Upper lobe of left lung (tissue), 6 donors: ENCODE data around the gene GPATCH11. TPM values are rescaled to one million over a fixed set of nuclear protein-coding genes. Genes with fewer than 3 reads are reported as not detected.

Experiments used
- ATAC-seq, 2 donors: fragments of 200-7000 bp; cut with Tn5 transposase; one replicate each; pipeline ENCODE4 v1.9.1; 2022; ENCODE audit warnings: mild to moderate bottlenecking in 2 of 2, moderate library complexity in 2 of 2; ENCODE audit not compliant: low FRiP score in 2 of 2
- DNase-seq, 2 donors: peaks; one replicate each; pipeline ENCODE4 v3.0.0-alpha.2; 2019 to 2020
- H3K27ac ChIP-seq, 4 donors: fragments of 200-600 bp; sonication (generic); one replicate each; pipeline ENCODE4 v1.5.1; 2016 to 2019
- H3K27me3 ChIP-seq, 4 donors: fragments of 200-600 bp; sonication (generic); one replicate each; pipeline ENCODE4 v1.5.1; 2017 to 2019
- H3K36me3 ChIP-seq, 4 donors: fragments of 200-600 bp; sonication (generic); one replicate each; pipeline ENCODE4 v1.5.1; 2016 to 2019
- H3K4me1 ChIP-seq, 4 donors: fragments of 200-600 bp; sonication (generic); one replicate each; pipeline ENCODE4 v1.5.1; 2018 to 2019
- H3K4me3 ChIP-seq, 4 donors: fragments of 200-600 bp; sonication (generic); one replicate each; pipeline ENCODE4 v1.5.1; 2017 to 2019; ENCODE audit warnings: mild to moderate bottlenecking in 2 of 4, moderate library complexity in 1 of 4
- H3K9me3 ChIP-seq, 4 donors: fragments of 200-600 bp; sonication (generic); one replicate each; pipeline ENCODE4 v1.5.1; 2018 to 2019
- CTCF ChIP-seq, 6 experiments: fragments of 450-650 bp in 4 of 6; fragments of 200-600 bp in 2 of 6; sonication (generic) in 2 of 6; IDR thresholded peaks; one replicate each; pipeline ENCODE4 v1.5.1; 2016 to 2019; ENCODE audit warnings: antibody characterized with exemption in 6 of 6
- EP300 ChIP-seq, 4 donors: sonication (generic); formaldehyde crosslinking; IDR thresholded peaks; one replicate each; pipeline ENCODE4 v1.5.1; 2017; ENCODE audit warnings: antibody characterized with exemption in 4 of 4, control low read depth in 2 of 4
- POLR2A ChIP-seq, 4 donors: fragments of 450-650 bp; IDR thresholded peaks; one replicate each; pipeline ENCODE4 v1.5.1; 2016 to 2017; ENCODE audit warnings: antibody characterized with exemption in 4 of 4, mild to moderate bottlenecking in 2 of 4
- POLR2AphosphoS5 ChIP-seq, 2 donors: sonication (generic); formaldehyde crosslinking; IDR thresholded peaks; one replicate each; pipeline ENCODE4 v1.5.1; 2017; ENCODE audit warnings: antibody characterized with exemption in 2 of 2
- WGBS, 2 donors: methylation state at CpG; one replicate each; pipeline ENCODE4 v1.1.5; 2017 to 2018; 5-methylcytosine and 5-hydroxymethylcytosine counted together
- total RNA-seq, 6 donors: library from RNA; depleted of rRNA in 4 of 6; stranded (reverse); fragments of >200 nt in 4 of 6; gene quantifications; one replicate each; pipeline versions ENCODE4 v1.1.0 to v1.2.1, GENCODE V29; 2016 to 2021
- donor health status: DM: no; HTN: no; CAD: no; lungs with moderate emphysema.
- donor health status: DM: no; HTN: yes; CAD: no; lungs with severe emphysema.

The GPATCH11 gene
- total RNA-seq, 6 donors from 2014 or later = 3.9 to 11.6 (median 8.3) TPM

GRCh38 chr2:37090019-37090477 is 5.7 kb downstream of the GPATCH11 start:
- no peak overlapping the region for H3K27ac ChIP-seq
- H3K9me3 ChIP-seq = no peaks in the 10 kb centered on the region
- peaks cover 2 to 65% (median 30%) of the 10 kb centered on the region in 4 donors for H3K36me3 ChIP-seq
- no peak for ATAC-seq
- no peaks in the 10 kb centered on the region for H3K27me3 ChIP-seq
- DNase-seq = no peak
- WGBS, 2 donors = 74 to 83% methylated on average over 4 of the region's 4 CpGs
- peaks cover 0 to 8% (median 6%) of the 10 kb centered on the region in 4 donors for H3K4me1 ChIP-seq
- H3K4me3 ChIP-seq = no peak overlapping the region
- TF ChIP-seq EP300 (IDR thresholded peaks at IDR 0.05) (no peak), POLR2A (IDR thresholded peaks at IDR 0.05) (no peak), POLR2AphosphoS5 (IDR thresholded peaks at IDR 0.05) (no peak), CTCF (IDR thresholded peaks at IDR 0.05) (no peak)

DNA sequence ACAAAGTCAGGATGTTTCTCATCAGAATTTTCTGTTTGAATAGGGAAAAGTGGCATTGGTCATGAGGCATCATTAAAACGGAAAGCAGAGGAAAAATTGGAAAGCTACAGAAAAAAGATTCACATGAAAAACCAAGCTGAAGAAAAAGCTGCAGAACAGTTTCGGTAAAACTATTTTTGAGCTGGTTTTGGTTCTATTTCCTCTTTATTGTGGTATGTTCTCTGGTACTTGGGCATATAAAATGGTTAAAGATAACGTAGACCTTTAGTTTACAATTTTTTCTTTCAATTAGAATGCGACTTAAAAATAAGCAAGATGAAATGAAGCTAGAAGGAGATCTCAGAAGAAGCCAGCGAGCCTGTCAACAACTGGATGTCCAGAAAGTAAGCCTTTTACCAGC is 7.6 kb downstream of the GPATCH11 start:
- DNase-seq = no peak
- TF ChIP-seq EP300 (IDR thresholded peaks at IDR 0.05) (no peak), POLR2AphosphoS5 (IDR thresholded peaks at IDR 0.05) (no peak), CTCF (IDR thresholded peaks at IDR 0.05) (no peak), POLR2A (IDR thresholded peaks at IDR 0.05) (no peak)
- Histone ChIP-seq H3K27ac (no peak overlapping the region), H3K27me3 (no peaks in the 10 kb centered on the region), H3K36me3 (peaks cover 2 to 83% (median 34%) of the 10 kb centered on the region in 4 donors), H3K4me3 (no peak overlapping the region), H3K4me1 (no peaks in the 10 kb centered on the region), H3K9me3 (no peaks in the 10 kb centered on the region)
- no peak for ATAC-seq
- 82 to 86% methylated on average over 5 of the region's 5 CpGs for WGBS, 2 donors

GRCh38 chr2:37096568-37096967 is 12.2 kb downstream of the GPATCH11 start:
- Histone ChIP-seq H3K27ac (no peak overlapping the region), H3K9me3 (no peaks in the 10 kb centered on the region), H3K4me1 (no peaks in the 10 kb centered on the region), H3K36me3 (peaks cover 2 to 92% (median 31%) of the 10 kb centered on the region in 4 donors), H3K4me3 (no peak overlapping the region), H3K27me3 (no peaks in the 10 kb centered on the region)
- DNase-seq = no peak
- no peak for ATAC-seq
- TF ChIP-seq POLR2A (IDR thresholded peaks at IDR 0.05) (no peak), CTCF (IDR thresholded peaks at IDR 0.05) (no peak), EP300 (IDR thresholded peaks at IDR 0.05) (no peak), POLR2AphosphoS5 (IDR thresholded peaks at IDR 0.05) (no peak)
- 89 to 93% methylated on average over 1 of the region's 1 CpG for WGBS, 2 donors

DNA sequence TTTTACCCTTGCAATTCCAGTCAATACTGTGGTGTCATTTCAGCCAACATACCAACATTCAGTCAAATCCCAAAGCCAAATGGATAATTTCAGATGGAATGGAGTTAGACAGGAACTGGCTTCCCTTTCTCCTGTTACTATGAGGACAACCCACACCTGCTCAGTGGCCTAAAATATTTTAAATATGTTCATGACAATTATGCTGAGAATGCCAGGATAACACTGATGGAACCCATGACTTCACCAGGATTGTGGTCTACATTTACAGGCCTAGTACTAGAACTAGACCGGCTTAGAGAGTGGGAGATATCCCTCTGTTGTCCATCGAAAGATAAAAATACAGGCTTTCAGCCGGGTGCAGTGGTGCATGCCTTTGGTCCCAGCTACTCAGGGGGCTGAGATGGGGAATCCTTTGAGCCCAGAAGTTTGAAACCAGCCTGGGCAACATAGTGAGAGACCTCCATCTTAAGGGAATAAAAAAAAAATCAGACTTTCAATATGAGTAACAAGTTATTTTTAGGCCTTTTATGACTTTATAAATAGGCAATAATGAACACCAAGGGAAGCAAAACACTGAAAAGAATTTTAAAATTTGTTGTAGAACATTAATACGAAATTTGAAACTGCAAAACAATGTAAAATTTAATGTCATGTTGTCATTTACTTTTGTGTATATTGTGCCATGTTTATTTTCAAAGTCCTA is 14.2 kb downstream of the GPATCH11 start:
- H3K4me3 ChIP-seq = no peak overlapping the region
- ATAC-seq = no peak
- DNase-seq = no peak
- TF ChIP-seq POLR2AphosphoS5 (IDR thresholded peaks at IDR 0.05) = no peak
- no peak for TF ChIP-seq CTCF (IDR thresholded peaks at IDR 0.05)
- TF ChIP-seq POLR2A (IDR thresholded peaks at IDR 0.05) = no peak
- no peak for TF ChIP-seq EP300 (IDR thresholded peaks at IDR 0.05)
- WGBS, 2 donors = 91 to 99% methylated on average over 4 of the region's 4 CpGs
- H3K9me3 ChIP-seq = no peaks in the 10 kb centered on the region
- no peak overlapping the region for H3K27ac ChIP-seq
- no peaks in the 10 kb centered on the region for H3K4me1 ChIP-seq
- H3K27me3 ChIP-seq = no peaks in the 10 kb centered on the region
- H3K36me3 ChIP-seq = peaks cover 1 to 91% (median 40%) of the 10 kb centered on the region in 4 donors

GRCh38 chr2:37100054-37100453 is 15.7 kb downstream of the GPATCH11 start:
- TF ChIP-seq CTCF (IDR thresholded peaks at IDR 0.05) (no peak), POLR2A (IDR thresholded peaks at IDR 0.05) (no peak)
- H3K4me1 ChIP-seq = no peaks in the 10 kb centered on the region
- no peak overlapping the region for H3K27ac ChIP-seq
- H3K36me3 ChIP-seq = peaks cover 0 to 90% (median 29%) of the 10 kb centered on the region in 4 donors
- no peaks in the 10 kb centered on the region for H3K9me3 ChIP-seq
- DNase-seq (no peak), ATAC-seq (no peak)
- WGBS, 2 donors = 71 to 79% methylated on average over 1 of the region's 1 CpG
- no peak overlapping the region for H3K4me3 ChIP-seq
- H3K27me3 ChIP-seq = no peaks in the 10 kb centered on the region
